ENCODE results near the gene RPTOR. TPM values are rescaled to one million over a fixed set of nuclear protein-coding genes. Genes with fewer than 3 reads are reported as not detected.

RPTOR gene
- total RNA-seq, 4 donors from 2014 or later: 34.1 to 65.8 (median 43.6) TPM

GRCh38 chr17:80683625-80684104 lies 139.0 kb downstream of the RPTOR start:
- no peak overlapping the region for H3K27ac ChIP-seq (replicated peaks in 1 of 4)
- H3K27me3 ChIP-seq: no peaks in the 10 kb centered on the region
- H3K4me1 ChIP-seq: peaks cover 0 to 3% (median 0%) of the 10 kb centered on the region in 4 donors
- H3K9me3 ChIP-seq: no peaks in the 10 kb centered on the region
- 90% methylated on average over 10 of the region's 10 CpGs for WGBS
- no peak for TF ChIP-seq POLR2A (IDR thresholded peaks at IDR 0.05; ENCODE audit: low read depth)
- TF ChIP-seq POLR2AphosphoS5 (IDR thresholded peaks at IDR 0.05): no peak
- TF ChIP-seq, protein P1, sequence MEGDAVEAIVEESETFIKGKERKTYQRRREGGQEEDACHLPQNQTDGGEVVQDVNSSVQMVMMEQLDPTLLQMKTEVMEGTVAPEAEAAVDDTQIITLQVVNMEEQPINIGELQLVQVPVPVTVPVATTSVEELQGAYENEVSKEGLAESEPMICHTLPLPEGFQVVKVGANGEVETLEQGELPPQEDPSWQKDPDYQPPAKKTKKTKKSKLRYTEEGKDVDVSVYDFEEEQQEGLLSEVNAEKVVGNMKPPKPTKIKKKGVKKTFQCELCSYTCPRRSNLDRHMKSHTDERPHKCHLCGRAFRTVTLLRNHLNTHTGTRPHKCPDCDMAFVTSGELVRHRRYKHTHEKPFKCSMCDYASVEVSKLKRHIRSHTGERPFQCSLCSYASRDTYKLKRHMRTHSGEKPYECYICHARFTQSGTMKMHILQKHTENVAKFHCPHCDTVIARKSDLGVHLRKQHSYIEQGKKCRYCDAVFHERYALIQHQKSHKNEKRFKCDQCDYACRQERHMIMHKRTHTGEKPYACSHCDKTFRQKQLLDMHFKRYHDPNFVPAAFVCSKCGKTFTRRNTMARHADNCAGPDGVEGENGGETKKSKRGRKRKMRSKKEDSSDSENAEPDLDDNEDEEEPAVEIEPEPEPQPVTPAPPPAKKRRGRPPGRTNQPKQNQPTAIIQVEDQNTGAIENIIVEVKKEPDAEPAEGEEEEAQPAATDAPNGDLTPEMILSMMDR (IDR thresholded peaks at IDR 0.05): no peak
- no peak for TF ChIP-seq EP300 (IDR thresholded peaks at IDR 0.05)
- H3K4me3 ChIP-seq: no peak overlapping the region
- intact Hi-C loops (cut with DNase I): no loop called here
- no peak for DNase-seq (ENCODE audit: extremely low spot score)
- peaks cover 0 to 4% (median 0%) of the 10 kb centered on the region in 4 donors for H3K36me3 ChIP-seq

DNA sequence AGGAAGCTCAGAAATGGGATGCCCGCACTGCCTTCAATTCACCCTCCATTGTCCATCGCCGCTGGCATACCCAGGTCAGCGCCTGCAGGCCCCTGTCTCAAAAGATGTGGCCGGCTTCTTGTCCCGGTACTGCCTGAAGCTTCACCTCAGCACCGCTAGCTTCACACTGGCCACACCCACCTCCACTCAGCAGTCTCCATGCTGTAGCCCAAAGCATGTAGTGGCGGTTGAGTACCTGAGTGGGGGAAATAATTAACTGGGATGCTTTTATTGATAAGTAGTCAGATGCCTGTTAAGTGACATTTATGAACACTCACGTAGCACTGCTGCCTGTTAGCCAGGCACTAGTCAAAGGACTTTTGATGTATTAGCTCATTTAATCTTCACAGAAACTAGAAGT lies 143.2 kb downstream of the RPTOR start:
- no peak overlapping the region for H3K4me3 ChIP-seq
- DNase-seq (ENCODE audit: extremely low spot score): no peak
- peaks cover 0 to 4% (median 0%) of the 10 kb centered on the region in 4 donors for H3K36me3 ChIP-seq
- intact Hi-C loops (cut with DNase I): no loop called here
- H3K27ac ChIP-seq (replicated peaks in 1 of 4): no peak overlapping the region
- 95% methylated on average over 9 of the region's 9 CpGs for WGBS
- H3K9me3 ChIP-seq: no peaks in the 10 kb centered on the region
- TF ChIP-seq, protein P1 (IDR thresholded peaks at IDR 0.05): no peak
- TF ChIP-seq POLR2A (IDR thresholded peaks at IDR 0.05; ENCODE audit: low read depth): no peak
- TF ChIP-seq POLR2AphosphoS5 (IDR thresholded peaks at IDR 0.05): no peak
- TF ChIP-seq EP300 (IDR thresholded peaks at IDR 0.05): no peak
- H3K4me1 ChIP-seq: no peaks in the 10 kb centered on the region
- H3K27me3 ChIP-seq: no peaks in the 10 kb centered on the region

DNA sequence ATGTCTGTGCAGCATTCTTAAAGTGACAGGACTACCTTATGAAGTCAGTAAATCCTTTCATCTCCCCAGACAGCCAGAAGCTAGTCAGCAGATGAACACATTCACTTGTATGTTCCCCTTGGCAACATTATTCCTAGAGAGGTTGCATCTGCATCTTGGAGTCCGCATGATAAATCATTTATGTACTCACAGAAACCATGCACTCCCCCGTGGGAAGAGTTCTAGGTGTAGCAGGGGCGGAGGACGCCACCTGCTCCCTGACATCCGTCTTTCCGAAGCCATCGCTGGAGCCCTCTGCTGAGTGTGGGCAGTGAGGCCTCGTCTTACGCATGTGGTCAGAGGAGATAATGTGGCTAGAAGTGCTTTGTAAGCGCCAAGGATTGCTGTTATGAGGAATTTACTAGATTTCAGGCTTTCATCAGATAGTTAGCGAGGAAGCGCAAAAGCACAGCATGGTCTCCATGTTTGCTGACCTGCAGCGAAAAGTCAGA lies 144.5 kb downstream of the RPTOR start:
- DNase-seq (ENCODE audit: extremely low spot score): no peak
- Histone ChIP-seq H3K4me1 (no peaks in the 10 kb centered on the region), H3K36me3 (peaks cover 0 to 4% (median 0%) of the 10 kb centered on the region in 4 donors), H3K27ac (replicated peaks in 1 of 4) (no peak overlapping the region), H3K9me3 (no peaks in the 10 kb centered on the region), H3K27me3 (no peaks in the 10 kb centered on the region), H3K4me3 (no peak overlapping the region)
- intact Hi-C loops (cut with DNase I): no loop called here
- WGBS: 95% methylated on average over 10 of the region's 13 CpGs
- TF ChIP-seq EP300 (IDR thresholded peaks at IDR 0.05): no peak
- no peak for TF ChIP-seq POLR2AphosphoS5 (IDR thresholded peaks at IDR 0.05)
- no peak for TF ChIP-seq POLR2A (IDR thresholded peaks at IDR 0.05; ENCODE audit: low read depth)
- TF ChIP-seq, protein P1 (IDR thresholded peaks at IDR 0.05): no peak

- Histone ChIP-seq H3K4me1 (peaks cover 4 to 15% (median 5%) of the 10 kb centered on the region in 4 donors), H3K27me3 (no peaks in the 10 kb centered on the region), H3K36me3 (no peaks in the 10 kb centered on the region), H3K27ac (replicated peaks in 1 of 4) (no peak overlapping the region), H3K9me3 (no peaks in the 10 kb centered on the region), H3K4me3 (no peak overlapping the region)
- 96% methylated on average over 10 of the region's 10 CpGs for WGBS
- TF ChIP-seq POLR2AphosphoS5 (IDR thresholded peaks at IDR 0.05): no peak
- TF ChIP-seq POLR2A (IDR thresholded peaks at IDR 0.05; ENCODE audit: low read depth): no peak
- TF ChIP-seq, protein P1 (IDR thresholded peaks at IDR 0.05): no peak
- no peak for TF ChIP-seq EP300 (IDR thresholded peaks at IDR 0.05)
- intact Hi-C loops (cut with DNase I): no loop called here
- DNase-seq (ENCODE audit: extremely low spot score): no peak
These were observed 147.1 kb downstream of the RPTOR start for GRCh38 chr17:80691784-80692183.

Measured in esophagus muscularis mucosa (tissue), 4 donors.